Measurements from ENCODE around the gene RASGRF2.

DNA sequence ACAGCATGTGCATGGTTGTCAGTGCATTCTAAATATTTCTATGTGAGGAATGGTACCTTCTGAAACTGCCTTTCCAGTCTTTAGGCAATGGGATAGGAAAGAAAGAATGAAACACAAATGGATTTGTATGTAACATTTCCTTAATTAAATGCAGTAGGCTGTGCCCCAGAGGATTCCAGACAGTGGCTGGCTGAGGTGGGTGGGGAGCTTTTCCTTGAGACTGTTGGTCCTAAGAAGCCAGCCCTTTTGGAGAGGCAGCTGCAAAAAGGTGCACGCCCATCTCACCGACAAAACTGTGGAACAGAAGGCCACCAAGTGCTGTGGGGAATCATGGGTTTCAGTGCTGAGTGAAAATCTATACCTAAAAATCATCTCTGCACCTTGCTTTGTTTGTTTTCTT lies 266.1 kb downstream of the RASGRF2 start:
- TF ChIP-seq, protein P1, sequence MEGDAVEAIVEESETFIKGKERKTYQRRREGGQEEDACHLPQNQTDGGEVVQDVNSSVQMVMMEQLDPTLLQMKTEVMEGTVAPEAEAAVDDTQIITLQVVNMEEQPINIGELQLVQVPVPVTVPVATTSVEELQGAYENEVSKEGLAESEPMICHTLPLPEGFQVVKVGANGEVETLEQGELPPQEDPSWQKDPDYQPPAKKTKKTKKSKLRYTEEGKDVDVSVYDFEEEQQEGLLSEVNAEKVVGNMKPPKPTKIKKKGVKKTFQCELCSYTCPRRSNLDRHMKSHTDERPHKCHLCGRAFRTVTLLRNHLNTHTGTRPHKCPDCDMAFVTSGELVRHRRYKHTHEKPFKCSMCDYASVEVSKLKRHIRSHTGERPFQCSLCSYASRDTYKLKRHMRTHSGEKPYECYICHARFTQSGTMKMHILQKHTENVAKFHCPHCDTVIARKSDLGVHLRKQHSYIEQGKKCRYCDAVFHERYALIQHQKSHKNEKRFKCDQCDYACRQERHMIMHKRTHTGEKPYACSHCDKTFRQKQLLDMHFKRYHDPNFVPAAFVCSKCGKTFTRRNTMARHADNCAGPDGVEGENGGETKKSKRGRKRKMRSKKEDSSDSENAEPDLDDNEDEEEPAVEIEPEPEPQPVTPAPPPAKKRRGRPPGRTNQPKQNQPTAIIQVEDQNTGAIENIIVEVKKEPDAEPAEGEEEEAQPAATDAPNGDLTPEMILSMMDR (IDR thresholded peaks at IDR 0.05; ENCODE audit: low read depth, low read length, poor library complexity, severe bottlenecking): no peak
- no peak for TF ChIP-seq EZH2phosphoT487 (IDR thresholded peaks at IDR 0.05; ENCODE audit: borderline replicate concordance, low read length)
